ENCODE data around the gene FNBP1. TPM values are rescaled to one million over a fixed set of nuclear protein-coding genes. Genes with fewer than 3 reads are reported as not detected.

The FNBP1 gene
- total RNA-seq, 1 experiment from 2014 or later: 53.6 TPM

GRCh38 chr9:129868872-129869486 lies 174.0 kb downstream of the FNBP1 start:
- ATAC-seq: 0 out of 2 replicates have a peak, but pooled peaks have one; percentile 32
- no TSS peak for BruUV-seq (replicated peaks)
- Histone ChIP-seq H3K4me3 (ENCODE audit: low read depth in 2 of 2, low read length in 2 of 2) (no peak overlapping the region), H3K27ac (ENCODE audit: low read length) (no peak overlapping the region), H3K4me1 (ENCODE audit: control insufficient read depth, insufficient read depth, low read length) (no peaks in the 10 kb centered on the region), H3K9me3 (ENCODE audit: control insufficient read depth, insufficient read depth, low read depth, low read length) (no peaks in the 10 kb centered on the region), H3K36me3 (ENCODE audit: control insufficient read depth, insufficient read depth, low read length) (no peaks in the 10 kb centered on the region), H3K27me3 (ENCODE audit: control insufficient read depth, insufficient read depth, low read length) (no peaks in the 10 kb centered on the region)
- DNase-seq (ENCODE audit: low read depth, low spot score): no peak
- ChIA-PET POLR2A (no interaction called here), CTCF (no interaction called here)
- in situ Hi-C loops (cut with HindIII; ENCODE audit: low pct_unique_long_range_greater_than_20kb, low sequenced_read_pairs): no loop called here
- intact Hi-C loops (cut with micrococcal nuclease; ENCODE audit: unreplicated experiment): no loop called here
- TF ChIP-seq, protein P1, sequence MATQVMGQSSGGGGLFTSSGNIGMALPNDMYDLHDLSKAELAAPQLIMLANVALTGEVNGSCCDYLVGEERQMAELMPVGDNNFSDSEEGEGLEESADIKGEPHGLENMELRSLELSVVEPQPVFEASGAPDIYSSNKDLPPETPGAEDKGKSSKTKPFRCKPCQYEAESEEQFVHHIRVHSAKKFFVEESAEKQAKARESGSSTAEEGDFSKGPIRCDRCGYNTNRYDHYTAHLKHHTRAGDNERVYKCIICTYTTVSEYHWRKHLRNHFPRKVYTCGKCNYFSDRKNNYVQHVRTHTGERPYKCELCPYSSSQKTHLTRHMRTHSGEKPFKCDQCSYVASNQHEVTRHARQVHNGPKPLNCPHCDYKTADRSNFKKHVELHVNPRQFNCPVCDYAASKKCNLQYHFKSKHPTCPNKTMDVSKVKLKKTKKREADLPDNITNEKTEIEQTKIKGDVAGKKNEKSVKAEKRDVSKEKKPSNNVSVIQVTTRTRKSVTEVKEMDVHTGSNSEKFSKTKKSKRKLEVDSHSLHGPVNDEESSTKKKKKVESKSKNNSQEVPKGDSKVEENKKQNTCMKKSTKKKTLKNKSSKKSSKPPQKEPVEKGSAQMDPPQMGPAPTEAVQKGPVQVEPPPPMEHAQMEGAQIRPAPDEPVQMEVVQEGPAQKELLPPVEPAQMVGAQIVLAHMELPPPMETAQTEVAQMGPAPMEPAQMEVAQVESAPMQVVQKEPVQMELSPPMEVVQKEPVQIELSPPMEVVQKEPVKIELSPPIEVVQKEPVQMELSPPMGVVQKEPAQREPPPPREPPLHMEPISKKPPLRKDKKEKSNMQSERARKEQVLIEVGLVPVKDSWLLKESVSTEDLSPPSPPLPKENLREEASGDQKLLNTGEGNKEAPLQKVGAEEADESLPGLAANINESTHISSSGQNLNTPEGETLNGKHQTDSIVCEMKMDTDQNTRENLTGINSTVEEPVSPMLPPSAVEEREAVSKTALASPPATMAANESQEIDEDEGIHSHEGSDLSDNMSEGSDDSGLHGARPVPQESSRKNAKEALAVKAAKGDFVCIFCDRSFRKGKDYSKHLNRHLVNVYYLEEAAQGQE (IDR thresholded peaks at IDR 0.05; ENCODE audit: insufficient read depth in 1 of 2, low read depth in 2 of 2, low read length in 1 of 2): no peak

DNA sequence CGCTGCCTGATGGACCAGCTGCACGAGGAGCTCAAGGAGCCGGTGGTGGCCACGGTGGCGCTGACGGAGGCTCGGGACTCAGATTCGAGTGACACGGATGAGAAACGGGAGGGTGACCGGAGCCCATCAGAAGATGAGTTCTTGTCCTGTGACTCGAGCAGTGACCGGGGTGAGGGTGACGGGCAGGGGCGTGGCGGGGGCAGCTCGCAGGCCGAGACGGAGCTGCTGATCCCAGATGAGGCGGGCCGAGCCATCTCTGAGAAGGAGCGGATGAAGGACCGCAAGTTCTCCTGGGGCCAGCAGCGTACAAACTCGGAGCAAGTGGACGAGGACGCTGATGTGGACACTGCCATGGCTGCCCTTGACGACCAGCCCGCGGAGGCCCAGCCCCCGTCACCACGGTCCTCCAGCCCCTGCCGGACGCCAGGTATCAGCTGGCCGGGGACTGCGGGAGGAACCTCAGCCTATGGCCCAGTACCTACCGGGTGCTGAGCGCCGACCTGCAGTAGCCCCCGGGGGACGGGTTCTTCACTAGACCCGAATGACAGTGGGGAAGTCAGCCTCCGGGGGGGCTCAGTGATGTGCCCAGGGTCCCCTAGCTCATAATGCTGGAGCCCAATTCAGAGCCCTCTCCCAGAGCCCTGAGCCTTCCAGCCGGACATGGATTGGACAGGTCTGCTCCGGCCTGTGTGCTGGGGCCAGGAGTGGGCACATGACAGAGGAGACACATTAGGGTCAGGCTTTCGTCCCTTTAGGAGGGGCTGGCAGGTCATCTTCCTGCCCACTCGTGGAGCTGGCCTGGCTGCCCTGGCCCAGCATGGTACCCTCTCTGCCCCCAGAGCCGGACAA lies 174.7 kb downstream of the FNBP1 start:
- Histone ChIP-seq H3K4me3 (ENCODE audit: low read depth in 2 of 2, low read length in 2 of 2) (no peak overlapping the region), H3K36me3 (ENCODE audit: control insufficient read depth, insufficient read depth, low read length) (no peaks in the 10 kb centered on the region), H3K4me1 (ENCODE audit: control insufficient read depth, insufficient read depth, low read length) (no peaks in the 10 kb centered on the region), H3K9me3 (ENCODE audit: control insufficient read depth, insufficient read depth, low read depth, low read length) (no peaks in the 10 kb centered on the region), H3K27me3 (ENCODE audit: control insufficient read depth, insufficient read depth, low read length) (no peaks in the 10 kb centered on the region), H3K27ac (ENCODE audit: low read length) (no peak overlapping the region)
- no TSS peak for BruUV-seq (replicated peaks)
- ATAC-seq (0 out of 2 replicates have a peak, but pooled peaks have one; percentile 37), DNase-seq (ENCODE audit: low read depth, low spot score) (no peak)
- intact Hi-C loops (cut with micrococcal nuclease; ENCODE audit: unreplicated experiment) (no loop called here), in situ Hi-C loops (cut with HindIII; ENCODE audit: low pct_unique_long_range_greater_than_20kb, low sequenced_read_pairs) (no loop called here)
- no peak for TF ChIP-seq SIN3A (IDR thresholded peaks at IDR 0.05; ENCODE audit: borderline replicate concordance, insufficient read depth, low read depth, low read length)
- TF ChIP-seq, protein P2, sequence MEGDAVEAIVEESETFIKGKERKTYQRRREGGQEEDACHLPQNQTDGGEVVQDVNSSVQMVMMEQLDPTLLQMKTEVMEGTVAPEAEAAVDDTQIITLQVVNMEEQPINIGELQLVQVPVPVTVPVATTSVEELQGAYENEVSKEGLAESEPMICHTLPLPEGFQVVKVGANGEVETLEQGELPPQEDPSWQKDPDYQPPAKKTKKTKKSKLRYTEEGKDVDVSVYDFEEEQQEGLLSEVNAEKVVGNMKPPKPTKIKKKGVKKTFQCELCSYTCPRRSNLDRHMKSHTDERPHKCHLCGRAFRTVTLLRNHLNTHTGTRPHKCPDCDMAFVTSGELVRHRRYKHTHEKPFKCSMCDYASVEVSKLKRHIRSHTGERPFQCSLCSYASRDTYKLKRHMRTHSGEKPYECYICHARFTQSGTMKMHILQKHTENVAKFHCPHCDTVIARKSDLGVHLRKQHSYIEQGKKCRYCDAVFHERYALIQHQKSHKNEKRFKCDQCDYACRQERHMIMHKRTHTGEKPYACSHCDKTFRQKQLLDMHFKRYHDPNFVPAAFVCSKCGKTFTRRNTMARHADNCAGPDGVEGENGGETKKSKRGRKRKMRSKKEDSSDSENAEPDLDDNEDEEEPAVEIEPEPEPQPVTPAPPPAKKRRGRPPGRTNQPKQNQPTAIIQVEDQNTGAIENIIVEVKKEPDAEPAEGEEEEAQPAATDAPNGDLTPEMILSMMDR (IDR thresholded peaks at IDR 0.05): no peak
- TF ChIP-seq TCF7L2 (IDR thresholded peaks at IDR 0.05; ENCODE audit: low read depth, low read length): no peak
- TF ChIP-seq, protein P1 (IDR thresholded peaks at IDR 0.05; ENCODE audit: insufficient read depth in 1 of 2, low read depth in 2 of 2, low read length in 1 of 2): no peak
- TF ChIP-seq POLR2AphosphoS5 (IDR thresholded peaks at IDR 0.05; ENCODE audit: low read depth, low read length): no peak
- ChIA-PET CTCF (no interaction called here), POLR2A (no interaction called here)
